Keratinocyte (primary cell): Measurements from ENCODE around the gene PIK3IP1. TPM values are rescaled to one million over a fixed set of nuclear protein-coding genes. Genes with fewer than 3 reads are reported as not detected.

Source experiments
- DNase-seq: peaks from one replicate; pipeline ENCODE4 v3.0.0-alpha.2; 2011; ENCODE audit warnings: low read depth, missing footprints, low spot score
- FAIRE-seq: peaks from 2 replicates; lab custom pipeline; 2011; peaks lifted over from hg19 to GRCh38; lab: Jason Lieb, UNC
- H2AFZ ChIP-seq: 2 replicates; pipeline ENCODE4 v1.6.0; 2012; ENCODE audit warnings: low read length, control low read depth, inconsistent platforms; ENCODE audit not compliant: control insufficient read depth
- H3K27ac ChIP-seq: 2 replicates; pipeline ENCODE4 v1.5.1; 2011; ENCODE audit warnings: low read length; ENCODE audit not compliant: control insufficient read depth, insufficient read depth
- H3K27me3 ChIP-seq: 3 replicates; pipeline ENCODE4 v1.6.0; 2011; ENCODE audit warnings: low read length; ENCODE audit not compliant: control insufficient read depth, insufficient read depth; ENCODE audit errors: extremely low read depth
- H3K36me3 ChIP-seq, 2 experiments: 2 replicates in 1 of 2; 3 replicates in 1 of 2; pipeline ENCODE4 v1.5.1; 2011; ENCODE audit warnings: low read length in 2 of 2, mild to moderate bottlenecking in 1 of 2; ENCODE audit not compliant: control insufficient read depth in 2 of 2, insufficient read depth in 2 of 2; ENCODE audit errors: extremely low read depth in 1 of 2
- H3K4me1 ChIP-seq: 3 replicates; pipeline ENCODE4 v1.5.1; 2011; ENCODE audit warnings: low read length; ENCODE audit not compliant: control insufficient read depth, insufficient read depth; ENCODE audit errors: extremely low read depth
- H3K4me2 ChIP-seq: 3 replicates; pipeline ENCODE4 v1.6.0; 2011; ENCODE audit warnings: low read depth, low read length; ENCODE audit not compliant: control insufficient read depth, insufficient read depth; ENCODE audit errors: extremely low read depth
- H3K4me3 ChIP-seq, 3 experiments: fragments of 200-600 bp in 1 of 3; sonication (generic) in 1 of 3; 2 replicates in 2 of 3; 3 replicates in 1 of 3; pipeline ENCODE4 v1.5.1; 2011 to 2016; ENCODE audit warnings: low read length in 3 of 3, mild to moderate bottlenecking in 3 of 3, control low read depth in 2 of 3, inconsistent platforms in 1 of 3, low read depth in 1 of 3, mixed read lengths in 1 of 3, mixed run types in 1 of 3, moderate library complexity in 1 of 3; ENCODE audit not compliant: control insufficient read depth in 2 of 3, insufficient read depth in 2 of 3; ENCODE audit errors: extremely low read depth in 1 of 3
- H3K79me2 ChIP-seq: 2 replicates; pipeline ENCODE4 v1.6.0; 2012; ENCODE audit warnings: low read length; ENCODE audit not compliant: control insufficient read depth, insufficient read depth
- H3K9ac ChIP-seq: 3 replicates; pipeline ENCODE4 v1.6.0; 2011; ENCODE audit warnings: low read length; ENCODE audit not compliant: control insufficient read depth, insufficient read depth; ENCODE audit errors: extremely low read depth
- H3K9me1 ChIP-seq: 3 replicates; pipeline ENCODE4 v1.6.0; 2011; ENCODE audit warnings: low read length; ENCODE audit not compliant: control insufficient read depth, insufficient read depth; ENCODE audit errors: extremely low read depth
- H3K9me3 ChIP-seq: 2 replicates; pipeline ENCODE4 v1.5.1; 2012; ENCODE audit warnings: low read depth, low read length; ENCODE audit not compliant: control insufficient read depth
- H4K20me1 ChIP-seq: 3 replicates; pipeline ENCODE4 v1.6.0; 2011; ENCODE audit warnings: low read length; ENCODE audit not compliant: control insufficient read depth, insufficient read depth; ENCODE audit errors: extremely low read depth
- CTCF ChIP-seq, 3 experiments: IDR thresholded peaks in 1 of 3; conservative IDR thresholded peaks in 1 of 3; optimal IDR thresholded peaks in 1 of 3; 2 replicates in 2 of 3; 3 replicates in 1 of 3; pipeline versions ENCODE3 to v1.5.1; 2011; ENCODE audit warnings: low read length in 3 of 3, mild to moderate bottlenecking in 3 of 3, moderate library complexity in 2 of 3, control low read depth in 1 of 3, inconsistent platforms in 1 of 3; ENCODE audit not compliant: insufficient read depth in 2 of 3; ENCODE audit errors: extremely low read depth in 1 of 3
- EZH2 ChIP-seq: IDR thresholded peaks from one replicate; pipeline ENCODE4 v1.6.1; 2012; ENCODE audit warnings: inconsistent platforms, mild to moderate bottlenecking, low read length, moderate library complexity
- dilution Hi-C: fragments of 300-500 bp; cut with MboI; formaldehyde crosslinking; loops from one replicate; pipeline ENCODE4 v1.7.0; 2020; ENCODE audit warnings: low sequenced_read_pairs; ENCODE audit not compliant: extremely low pct_ligation_motif_present
- polyA plus RNA-seq, 5 experiments: library from polyadenylated mRNA; depleted of rRNA in 3 of 5; stranded (reverse) in 3 of 5; stranded (forward) in 1 of 5; unstranded in 1 of 5; fragments of >200 nt; gene quantifications; 1 replicate in 1 of 5; 2 replicates in 3 of 5; 3 replicates in 1 of 5; pipeline versions ENCODE4 v1.2.1 to v1.2.3, GENCODE V29; 2011 to 2012; ENCODE audit warnings: missing spikeins in 2 of 5, low read depth in 1 of 5, low replicate concordance in 1 of 5

PIK3IP1 gene
- polyA plus RNA-seq, 1 donor (not counting 4 experiments of a cell fraction or from before 2014, with no cell fraction given): 13.3 TPM

DNA sequence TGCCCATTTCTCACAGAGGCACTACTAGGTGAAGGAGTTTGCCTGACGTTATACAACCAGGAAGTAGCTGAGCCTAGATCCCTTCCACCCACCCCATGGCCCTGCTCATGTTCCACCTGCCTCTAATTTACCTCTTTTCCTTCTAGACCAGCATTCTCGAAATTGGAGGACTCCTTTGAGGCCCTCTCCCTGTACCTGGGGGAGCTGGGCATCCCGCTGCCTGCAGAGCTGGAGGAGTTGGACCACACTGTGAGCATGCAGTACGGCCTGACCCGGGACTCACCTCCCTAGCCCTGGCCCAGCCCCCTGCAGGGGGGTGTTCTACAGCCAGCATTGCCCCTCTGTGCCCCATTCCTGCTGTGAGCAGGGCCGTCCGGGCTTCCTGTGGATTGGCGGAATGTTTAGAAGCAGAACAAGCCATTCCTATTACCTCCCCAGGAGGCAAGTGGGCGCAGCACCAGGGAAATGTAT is 14.1 kb downstream of the PIK3IP1 start:
- no peaks in the 10 kb centered on the region for H3K27me3 ChIP-seq
- no peaks in the 10 kb centered on the region for H3K9me1 ChIP-seq
- H3K4me3 ChIP-seq: no peak overlapping the region
- TF ChIP-seq EZH2 (no peak), CTCF (optimal IDR thresholded peaks at IDR 0.05 in 1 of 3, IDR thresholded peaks at IDR 0.05 in 1 of 3, conservative IDR thresholded peaks at IDR 0.05 in 1 of 3; ENCODE audit: extremely low read depth in 1 of 3, insufficient read depth in 2 of 3, low read length in 3 of 3) (no peak)
- H3K79me2 ChIP-seq: no peaks in the 10 kb centered on the region
- H3K9ac ChIP-seq: no peak overlapping the region
- H3K4me1 ChIP-seq: peaks cover 3% of the 10 kb centered on the region
- no peaks in the 10 kb centered on the region for H4K20me1 ChIP-seq
- peaks cover 35 to 57% of the 10 kb centered on the region in 2 experiments for H3K36me3 ChIP-seq
- no peak for FAIRE-seq
- no peak overlapping the region for H2AFZ ChIP-seq
- H3K27ac ChIP-seq: no peak overlapping the region
- no peaks in the 10 kb centered on the region for H3K9me3 ChIP-seq
- dilution Hi-C loops: no loop called here
- DNase-seq: no peak
- H3K4me2 ChIP-seq: no peak overlapping the region

DNA sequence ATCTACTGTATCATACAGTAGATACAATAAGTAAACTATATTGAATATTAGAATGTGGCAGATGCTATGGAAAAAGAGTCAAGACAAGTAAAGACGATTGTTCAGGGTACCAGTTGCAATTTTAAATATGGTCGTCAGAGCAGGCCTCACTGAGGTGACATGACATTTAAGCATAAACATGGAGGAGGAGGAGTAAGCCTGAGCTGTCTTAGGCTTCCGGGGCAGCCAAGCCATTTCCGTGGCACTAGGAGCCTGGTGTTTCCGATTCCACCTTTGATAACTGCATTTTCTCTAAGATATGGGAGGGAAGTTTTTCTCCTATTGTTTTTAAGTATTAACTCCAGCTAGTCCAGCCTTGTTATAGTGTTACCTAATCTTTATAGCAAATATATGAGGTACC is 14.5 kb downstream of the PIK3IP1 start:
- TF ChIP-seq CTCF (optimal IDR thresholded peaks at IDR 0.05 in 1 of 3, IDR thresholded peaks at IDR 0.05 in 1 of 3, conservative IDR thresholded peaks at IDR 0.05 in 1 of 3; ENCODE audit: extremely low read depth in 1 of 3, insufficient read depth in 2 of 3, low read length in 3 of 3) (no peak), EZH2 (no peak)
- no peak for FAIRE-seq

More for the DNA sequence above, 14.5 kb downstream of the PIK3IP1 start:
- Histone ChIP-seq H3K9me1 (no peaks in the 10 kb centered on the region), H3K4me1 (peaks cover 3% of the 10 kb centered on the region), H3K9me3 (no peaks in the 10 kb centered on the region), H4K20me1 (no peaks in the 10 kb centered on the region), H3K36me3 (peaks cover 37 to 56% of the 10 kb centered on the region in 2 experiments), H3K27me3 (no peaks in the 10 kb centered on the region), H3K9ac (no peak overlapping the region), H2AFZ (no peak overlapping the region), H3K79me2 (no peaks in the 10 kb centered on the region), H3K4me2 (no peak overlapping the region), H3K4me3 (no peak overlapping the region), H3K27ac (no peak overlapping the region)
- dilution Hi-C loops: no loop called here
- DNase-seq: no peak
